ENCODE results near the gene ABHD2.
"Not testable (repeated sequence)": the region's sequence is repeated elsewhere in the genome, so short reads cannot be mapped to it uniquely, and the experiment has no call there.

Gene ABHD2

DNA sequence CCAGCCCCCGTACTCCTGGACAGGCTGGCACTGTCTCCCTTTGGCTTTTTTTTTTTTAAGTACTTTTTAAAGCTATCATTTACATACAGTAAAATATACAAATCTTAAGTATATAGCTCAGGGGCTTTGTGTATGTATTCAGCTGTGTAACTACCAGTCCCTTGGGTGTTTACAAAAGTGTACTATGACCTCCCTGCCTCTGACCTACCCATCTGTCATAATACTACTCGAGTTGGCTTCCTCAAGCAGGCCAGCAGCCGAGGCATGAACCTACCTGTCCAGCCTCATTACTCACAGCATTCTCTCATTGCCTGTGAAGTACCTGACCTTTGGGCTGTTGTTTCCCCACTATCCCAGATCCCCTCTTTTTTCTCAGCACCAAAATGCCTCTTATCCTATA lies 33.2 kb downstream of the ABHD2 start:
- no peak for DNase-seq (ENCODE audit: low spot score)

DNA sequence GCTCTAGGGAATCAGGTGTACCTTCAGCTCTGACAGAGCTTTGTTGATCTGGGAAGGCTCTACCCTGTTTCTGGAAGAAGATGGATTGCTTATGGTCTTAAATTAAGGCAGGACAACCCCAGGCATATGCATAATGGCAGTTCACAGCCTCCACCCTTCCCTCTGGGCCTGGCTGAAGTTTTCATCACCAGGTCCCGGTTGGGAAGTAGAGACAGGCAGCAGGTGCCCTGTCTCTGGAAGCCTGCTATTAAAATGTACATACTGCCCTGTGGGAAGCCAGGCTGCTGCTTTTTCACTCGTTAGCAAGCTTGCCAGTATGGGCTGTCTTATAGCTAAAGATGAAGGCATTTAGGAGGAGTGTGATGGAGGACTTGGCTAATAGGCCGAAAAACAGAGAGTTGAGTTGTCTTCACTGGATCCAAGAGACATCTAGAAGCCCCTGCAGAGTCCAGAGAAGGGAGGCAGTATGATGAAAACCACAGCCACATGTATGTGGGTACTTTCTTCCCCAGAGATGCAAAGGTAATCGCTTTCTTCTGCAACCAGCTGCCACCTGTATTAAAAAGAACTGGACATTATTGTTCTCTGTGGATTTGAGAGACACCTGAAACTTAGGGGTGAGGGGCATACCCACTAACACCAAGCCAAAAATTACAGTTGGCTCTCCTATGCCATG lies 34.4 kb downstream of the ABHD2 start:
- DNase-seq (ENCODE audit: low spot score): no peak

DNA sequence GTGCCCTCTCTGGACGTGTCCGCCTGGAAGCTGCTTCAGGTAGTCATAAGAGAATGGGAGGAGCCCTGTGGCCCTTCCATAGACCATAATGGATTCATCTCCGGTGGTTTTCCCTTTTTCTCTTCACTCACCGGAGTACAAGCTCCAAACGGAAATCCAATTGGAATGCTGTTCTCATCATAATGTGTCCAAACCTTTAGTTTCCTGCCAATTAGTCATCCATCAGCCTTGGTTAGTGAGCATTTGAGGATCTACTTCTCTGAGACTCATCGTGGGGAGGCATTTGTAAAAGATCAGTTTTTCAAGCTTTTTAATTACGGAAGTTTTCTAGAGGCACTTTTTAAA lies 34.9 kb downstream of the ABHD2 start:
- no peak for DNase-seq (ENCODE audit: low spot score)

DNA sequence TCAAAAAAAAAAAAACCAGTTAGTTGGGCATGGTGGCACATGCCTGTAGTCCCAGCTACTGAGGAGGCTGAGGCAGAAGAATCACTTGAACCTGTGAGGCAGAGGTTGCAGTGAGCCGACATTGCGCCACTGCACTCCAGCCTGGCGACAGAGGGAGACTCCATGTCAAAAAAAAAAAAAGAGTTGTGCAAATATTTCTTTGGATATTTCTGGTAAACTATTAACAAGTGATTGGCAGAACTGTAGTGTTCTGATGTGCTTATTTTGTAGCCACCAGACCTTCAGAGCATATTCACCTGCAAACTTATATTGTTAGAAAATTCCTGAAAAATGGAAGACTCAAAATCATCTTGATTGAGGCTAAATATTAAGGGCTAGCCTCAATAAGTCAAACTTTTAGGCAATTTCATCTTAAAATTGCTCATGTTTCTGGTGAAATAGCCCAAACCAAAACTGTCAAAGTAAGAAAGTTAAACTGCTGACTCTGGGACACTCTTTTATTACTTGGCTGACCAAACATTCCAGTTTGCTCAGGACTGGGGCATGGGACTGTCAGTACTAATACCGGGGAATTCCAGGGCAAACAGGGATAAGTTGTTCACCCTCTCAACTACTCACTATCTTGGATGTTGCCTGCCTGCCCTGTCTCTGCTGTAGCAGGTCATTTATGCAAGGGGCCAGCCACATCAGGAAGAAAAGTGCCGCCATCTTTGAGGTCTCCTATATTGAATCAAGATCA lies 37.0 kb downstream of the ABHD2 start:
- DNase-seq (ENCODE audit: low spot score): no peak

DNA sequence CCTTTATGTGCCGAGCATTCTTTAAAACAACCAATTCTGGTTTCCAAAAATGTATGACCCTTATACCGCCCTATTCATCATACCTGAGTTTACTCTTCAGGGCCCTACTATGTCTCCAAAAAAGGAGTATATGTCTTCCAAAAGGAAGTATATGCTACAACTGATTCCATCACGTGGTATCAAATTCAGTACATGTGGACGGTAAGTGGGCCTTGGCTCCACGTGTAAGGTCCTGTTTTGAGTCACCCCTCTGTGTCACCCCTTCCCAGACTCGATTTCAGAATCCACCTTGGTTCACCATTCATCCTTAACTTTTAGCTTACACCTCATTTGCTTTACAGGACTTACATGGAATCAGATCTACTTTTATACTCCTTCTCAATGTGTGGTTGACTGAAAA lies 37.8 kb downstream of the ABHD2 start:
- DNase-seq (ENCODE audit: low spot score): no peak

DNA sequence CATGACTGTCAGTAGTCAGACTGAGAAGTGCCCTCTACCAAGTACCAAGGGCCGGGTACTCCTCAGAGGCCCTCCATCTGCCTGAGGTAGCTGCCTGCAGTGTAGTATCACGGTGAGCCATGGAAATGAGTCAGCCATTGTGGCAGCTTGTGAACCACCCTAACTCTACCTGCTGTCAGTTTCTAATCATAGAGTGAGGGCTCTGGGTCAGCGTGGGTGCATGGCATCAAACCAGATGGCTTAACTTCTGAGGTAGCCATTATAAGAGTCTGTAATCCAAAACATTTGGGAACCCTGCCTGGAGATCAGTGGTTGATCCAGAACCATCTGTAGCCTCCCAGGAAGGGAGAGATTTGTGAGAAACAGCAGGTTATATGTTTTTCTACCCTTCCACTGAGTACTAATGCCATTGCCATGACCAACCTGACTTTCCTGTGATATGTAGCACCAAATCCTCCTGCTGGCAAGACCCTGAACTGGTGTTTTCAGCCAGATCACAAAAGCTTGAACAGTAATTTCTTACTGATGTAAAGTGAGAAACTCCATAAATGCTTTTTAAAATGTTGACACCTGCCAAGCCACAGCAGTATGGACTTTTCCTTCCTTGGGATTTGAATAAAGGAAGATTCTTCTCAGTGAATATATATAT lies 38.9 kb downstream of the ABHD2 start:
- DNase-seq (ENCODE audit: low spot score): no peak

DNA sequence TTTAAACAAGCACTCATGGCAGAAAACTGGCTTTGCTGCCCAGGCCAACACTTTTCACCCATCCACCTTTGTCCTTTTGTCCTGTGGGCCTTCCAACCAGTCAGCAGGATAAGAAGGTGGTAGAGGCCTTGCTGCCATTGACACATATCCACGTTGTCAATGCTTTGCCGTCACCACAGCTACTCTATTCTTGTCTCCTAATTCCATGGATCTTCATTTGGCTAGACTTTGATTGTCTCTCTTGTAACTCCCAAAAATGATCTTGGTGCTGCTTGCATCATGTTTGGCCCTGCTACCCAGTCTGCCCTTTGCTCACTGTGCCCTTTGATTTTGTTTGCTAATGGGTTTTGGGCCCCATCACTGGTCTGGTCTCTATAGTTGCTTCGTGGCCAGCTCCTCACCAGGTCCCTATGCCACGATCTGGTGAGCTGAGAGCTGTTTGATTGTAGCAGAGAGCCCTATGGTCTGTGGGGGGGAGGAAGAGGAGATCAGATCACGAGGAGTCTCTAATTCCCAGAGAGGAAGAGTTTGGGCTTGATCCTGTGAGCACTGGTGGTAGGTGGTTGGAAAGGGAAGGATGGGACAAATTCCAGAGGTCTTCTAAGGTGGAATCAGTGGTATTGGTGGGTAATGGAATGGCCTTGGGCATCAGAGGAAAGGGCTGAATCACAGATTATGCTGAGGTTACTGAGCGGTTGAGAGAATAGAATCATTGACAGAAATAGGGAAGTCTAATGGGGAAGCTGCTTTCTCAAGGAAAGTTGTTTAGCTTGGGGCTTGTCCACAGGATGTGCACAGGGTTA lies 40.3 kb downstream of the ABHD2 start:
- no peak for DNase-seq (ENCODE audit: low spot score)

DNA sequence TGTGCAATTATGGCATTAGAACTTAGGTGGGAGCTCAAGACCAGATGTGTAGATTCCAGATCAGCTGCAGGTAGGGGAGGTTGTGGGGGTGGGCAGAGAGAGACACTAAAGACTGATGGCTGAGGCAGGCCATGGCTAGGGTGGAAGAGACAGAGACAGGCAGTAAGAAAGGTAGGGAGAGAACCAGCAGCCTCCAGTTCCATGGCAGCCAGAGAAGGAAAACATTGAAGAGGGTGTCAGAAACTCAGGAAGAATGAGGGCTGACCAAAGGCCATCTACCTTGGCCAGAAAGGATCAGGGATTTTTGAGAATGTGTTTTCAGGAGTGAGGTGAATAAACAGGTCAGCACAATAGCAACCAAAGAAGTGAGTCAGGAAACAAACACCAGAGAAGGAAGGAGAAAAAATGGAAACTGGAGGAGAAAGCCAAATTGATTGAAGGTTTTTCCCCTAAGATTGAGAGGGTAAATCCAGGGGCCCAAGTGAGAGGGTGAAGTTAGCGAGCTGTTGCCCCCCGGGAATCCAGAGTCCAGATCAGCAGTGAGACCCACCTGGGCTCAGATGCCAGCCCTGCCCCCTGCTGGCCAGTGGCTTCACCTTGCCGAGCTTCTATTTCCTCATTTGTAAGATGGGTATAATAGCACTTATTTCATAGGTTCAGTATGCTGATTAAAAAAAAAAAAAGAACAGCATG lies 41.0 kb downstream of the ABHD2 start:
- DNase-seq (ENCODE audit: low spot score): no peak

DNA sequence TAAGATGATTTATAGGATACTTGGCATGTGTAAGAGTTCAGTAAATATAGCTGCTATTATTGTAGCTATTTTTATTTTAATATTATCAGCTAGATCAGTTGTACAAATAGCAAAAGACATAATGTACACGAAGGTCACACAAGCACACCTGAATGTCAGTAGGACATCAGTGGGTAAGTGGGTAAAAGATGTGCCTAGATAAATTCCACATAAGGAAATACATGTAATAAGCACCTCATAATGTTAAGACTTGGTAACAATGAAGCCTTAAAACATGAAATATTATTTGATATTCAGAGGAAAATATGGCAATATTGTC lies 41.5 kb downstream of the ABHD2 start:
- no peak for DNase-seq (ENCODE audit: low spot score)

DNA sequence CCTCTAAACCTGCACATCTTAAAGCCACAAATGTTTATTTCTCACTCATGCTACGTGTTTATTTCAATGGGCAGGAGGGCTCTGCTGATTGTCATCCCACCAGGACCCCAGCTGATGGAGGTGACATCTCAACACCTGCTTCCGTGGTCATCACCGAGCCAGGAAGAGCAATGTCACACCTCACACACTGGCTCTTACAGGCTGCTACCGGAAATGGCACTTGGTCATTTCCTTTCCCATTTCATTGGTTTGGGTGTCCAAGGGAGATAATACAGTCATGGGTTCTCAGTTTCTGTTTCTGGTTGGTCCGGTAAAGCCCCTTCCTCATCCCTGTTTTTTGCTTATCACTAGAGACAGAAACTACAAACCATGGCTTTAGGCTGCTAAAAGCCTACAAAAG lies 41.9 kb downstream of the ABHD2 start:
- DNase-seq (ENCODE audit: low spot score): no peak

DNA sequence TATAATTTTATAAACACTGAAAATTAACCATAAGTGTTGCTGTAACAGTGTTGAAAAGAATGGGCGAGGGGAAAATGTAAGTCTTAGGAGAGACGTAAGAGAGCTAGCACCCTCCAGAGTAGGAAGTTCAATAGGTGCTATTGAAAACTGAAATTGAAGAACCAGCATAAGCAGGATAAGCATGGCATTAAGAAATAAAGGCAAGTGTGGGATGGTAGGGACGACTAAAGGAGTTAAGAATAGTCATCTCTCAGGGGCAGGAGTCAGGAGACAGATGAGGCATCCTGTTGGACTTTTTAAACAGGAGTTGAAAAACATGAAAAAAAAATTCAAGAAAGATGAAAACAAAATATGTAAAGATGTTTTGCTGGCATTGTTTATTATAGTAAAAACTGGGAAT lies 43.5 kb downstream of the ABHD2 start:
- no peak for DNase-seq (ENCODE audit: low spot score)

DNA sequence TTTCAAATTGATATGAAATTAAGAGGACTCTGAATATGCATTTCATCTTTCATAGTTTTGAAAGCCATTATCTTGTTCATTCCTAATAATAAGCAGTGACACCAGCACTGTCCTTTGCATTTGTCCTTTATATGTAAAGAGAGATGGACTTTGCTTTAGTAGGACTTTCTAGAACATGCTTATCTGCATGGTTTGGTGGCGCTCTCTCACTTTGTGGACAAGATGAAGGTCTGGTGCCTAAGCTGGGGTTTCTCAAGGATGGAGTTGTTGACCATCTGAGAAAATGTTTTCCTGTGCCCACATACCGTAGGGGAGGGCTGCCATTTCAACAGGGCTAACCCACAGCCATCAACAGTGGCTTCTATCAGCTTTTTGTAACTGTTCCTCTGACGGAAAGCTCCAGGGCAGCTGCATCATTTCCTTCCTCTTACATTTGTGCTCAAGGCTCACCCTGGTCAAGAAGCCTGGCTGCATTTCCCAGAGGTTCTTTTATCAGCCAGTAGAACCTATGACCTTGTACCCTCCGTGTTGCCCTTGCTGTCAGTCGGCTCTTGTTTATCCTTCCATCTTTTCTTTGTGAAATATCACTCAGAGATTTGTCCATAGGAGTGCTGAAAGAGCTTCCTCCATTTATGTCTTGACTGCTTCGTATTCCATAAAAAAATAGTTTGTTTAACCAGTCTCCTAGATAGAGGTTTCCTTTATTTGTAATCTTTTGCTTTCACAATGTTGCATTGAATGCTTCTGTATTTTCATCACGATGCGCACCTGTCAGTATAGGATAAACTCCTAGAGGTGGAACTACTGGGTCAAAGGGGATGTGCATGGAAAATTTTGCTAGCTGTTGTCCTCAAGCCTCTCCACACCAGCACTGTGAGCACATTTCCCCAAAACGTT lies 44.6 kb downstream of the ABHD2 start:
- peak; percentile 40 for DNase-seq (ENCODE audit: low spot score)

DNA sequence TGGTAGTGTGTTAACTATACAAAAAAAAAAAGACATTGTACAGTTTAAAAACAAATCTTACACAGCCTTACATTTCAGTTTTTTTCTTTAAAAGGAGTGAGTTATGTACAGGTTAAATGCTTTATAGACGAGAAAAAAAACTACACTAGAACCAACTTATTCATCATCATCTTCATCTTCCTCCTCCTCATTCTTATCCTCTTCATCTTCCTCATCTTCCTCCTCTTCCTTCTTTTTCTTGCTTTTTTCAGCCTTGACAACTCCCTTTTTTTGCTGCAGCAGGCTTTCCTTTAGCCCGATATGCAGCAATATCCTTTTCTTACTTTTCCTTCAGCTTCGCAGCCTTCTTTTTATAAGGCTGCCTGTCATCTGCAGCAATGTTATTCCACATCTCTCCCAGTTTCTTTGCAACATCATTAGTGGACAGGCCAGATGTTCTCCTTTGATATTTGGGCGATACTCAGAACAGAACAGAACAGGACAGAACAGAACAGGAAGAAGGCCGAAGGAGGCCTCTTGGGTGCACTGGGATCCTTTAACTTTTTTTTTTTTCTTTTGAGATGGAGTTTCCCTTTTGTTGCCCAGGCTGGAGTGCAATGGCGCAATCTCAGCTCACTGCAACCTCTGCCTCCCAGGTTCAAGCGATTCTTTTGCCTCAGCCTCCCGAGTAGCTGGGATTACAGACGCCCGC lies 47.3 kb downstream of the ABHD2 start:
- not testable (repeated sequence) for DNase-seq (ENCODE audit: low spot score)

DNA sequence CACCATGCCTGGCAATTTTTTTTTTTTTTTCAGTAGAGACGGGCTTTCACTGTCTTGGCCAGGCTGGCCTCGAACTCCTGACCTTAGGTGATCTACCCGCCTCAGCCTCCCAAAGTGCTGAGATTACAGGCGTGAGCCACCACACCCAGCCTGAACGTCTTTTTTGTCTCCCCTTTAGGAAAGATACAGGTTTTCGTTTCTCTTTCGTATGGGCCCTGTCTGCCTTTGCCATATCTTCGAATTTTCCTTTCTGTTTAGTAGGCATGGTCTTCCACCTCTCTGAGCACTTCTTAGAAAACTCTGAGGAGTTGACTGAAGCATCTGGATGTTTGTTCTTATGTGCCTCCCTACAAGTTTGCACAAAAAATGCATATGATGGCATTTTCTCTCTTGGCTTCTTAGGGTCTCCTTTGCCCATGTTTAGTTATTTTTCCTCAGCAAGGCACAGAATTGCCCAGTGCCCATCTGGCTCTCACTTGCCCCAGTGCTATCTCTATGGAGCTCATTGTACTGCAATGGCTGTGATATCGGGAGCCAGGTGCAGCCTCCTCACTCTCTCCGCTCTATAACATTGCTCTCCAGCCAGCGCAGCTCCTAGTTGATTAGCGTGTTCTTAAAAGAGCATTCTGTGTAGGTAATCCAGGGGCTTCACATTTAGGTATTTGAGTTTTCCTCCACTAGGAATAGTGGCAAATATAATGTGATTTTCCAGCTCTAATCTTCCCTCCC lies 48.0 kb downstream of the ABHD2 start:
- DNase-seq (ENCODE audit: low spot score): no peak

DNA sequence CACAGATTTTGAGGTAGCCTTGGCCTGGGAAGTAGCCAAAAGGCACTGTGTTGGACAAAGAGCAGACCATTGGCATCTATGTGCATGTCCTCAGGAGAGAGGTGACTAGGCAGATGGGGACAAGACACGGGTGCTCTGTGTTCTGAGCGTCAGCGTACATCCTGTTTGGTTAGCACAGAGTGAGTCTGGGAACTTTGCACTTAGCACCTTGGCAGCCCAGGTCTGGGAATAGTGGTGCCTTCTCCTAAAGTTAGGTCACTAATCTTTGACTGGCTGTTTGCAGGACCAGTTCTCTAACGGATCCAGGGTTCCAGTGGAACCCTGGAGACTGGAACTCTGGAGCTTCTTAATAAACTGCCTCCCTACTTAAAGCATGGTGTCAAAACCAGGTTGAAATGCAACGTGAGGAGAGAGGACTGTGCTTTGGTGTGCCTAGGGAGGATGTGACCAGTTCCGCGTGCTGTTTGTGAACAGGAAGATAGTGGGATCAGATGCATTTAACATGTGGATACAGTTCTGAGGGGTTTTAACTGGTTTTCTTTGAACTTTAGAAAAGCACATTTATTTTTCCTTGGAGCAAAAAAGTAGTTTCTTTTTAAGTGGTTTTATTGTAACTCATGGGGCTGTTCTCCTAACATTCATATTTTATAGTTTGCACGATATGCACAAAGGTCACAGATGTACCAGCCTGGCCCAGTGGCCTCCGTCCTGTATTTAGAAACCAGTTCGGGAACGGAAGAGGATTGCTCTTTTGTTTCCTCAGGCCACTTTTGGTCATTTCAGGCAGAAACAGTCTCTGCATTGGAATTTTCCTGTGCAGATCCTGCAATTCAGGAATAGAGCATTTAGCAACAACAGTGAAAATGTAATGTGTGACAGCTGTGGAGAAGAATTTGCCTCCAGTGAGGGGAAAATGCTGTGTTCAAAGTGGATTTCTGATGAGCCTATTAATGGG lies 48.8 kb downstream of the ABHD2 start:
- DNase-seq (ENCODE audit: low spot score): no peak

DNA sequence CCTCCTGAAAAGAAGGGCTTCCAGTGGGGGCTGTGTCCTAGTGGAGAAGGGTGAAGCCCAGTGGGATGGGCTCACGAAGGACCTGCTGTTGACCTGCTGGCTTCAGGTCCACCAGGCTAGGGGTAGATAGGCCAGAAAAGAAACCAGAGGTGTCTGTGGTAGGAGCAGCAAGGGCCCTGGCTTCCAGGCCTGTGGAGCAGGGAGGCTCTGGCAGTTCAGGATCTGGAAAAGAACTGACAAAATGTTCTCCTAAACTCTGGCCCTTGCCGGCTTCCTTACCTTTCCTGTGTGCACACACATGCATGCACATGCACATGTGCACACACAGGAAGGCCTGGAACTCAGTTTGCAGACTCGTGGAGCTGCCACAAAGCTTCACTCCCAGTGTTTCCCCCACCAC lies 49.7 kb downstream of the ABHD2 start:
- no peak for DNase-seq (ENCODE audit: low spot score)

DNA sequence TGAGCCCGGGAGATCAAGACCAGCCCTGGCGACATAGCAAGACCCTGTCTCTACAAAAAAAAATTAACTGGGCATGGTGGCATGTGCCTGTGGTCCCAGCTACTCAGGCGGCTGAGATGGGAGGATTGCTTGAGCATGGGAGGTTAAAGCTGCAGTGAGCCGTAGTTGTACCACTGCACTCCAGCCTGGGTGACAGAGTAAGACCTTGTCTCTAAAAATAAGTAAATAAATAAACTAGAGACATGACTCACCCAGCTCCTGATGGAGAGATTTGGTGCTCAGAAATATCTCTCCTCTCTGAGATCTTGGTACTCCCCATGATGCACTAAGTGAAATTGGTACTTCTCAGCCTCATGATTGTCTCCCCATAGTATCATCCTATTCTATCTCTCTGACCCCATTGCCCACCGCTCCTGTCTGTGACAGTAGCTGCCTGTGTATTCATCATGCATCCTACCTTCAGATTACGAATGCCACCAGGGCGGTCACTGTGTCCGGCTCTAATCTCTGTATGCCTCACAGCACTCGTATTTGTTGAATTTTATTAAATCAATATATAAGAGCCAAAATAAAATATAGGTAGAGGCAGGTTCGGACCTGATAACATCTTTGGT lies 50.9 kb downstream of the ABHD2 start:
- DNase-seq (ENCODE audit: low spot score): no peak
